Lower leg skin (tissue), 4 donors: ENCODE measurements around the gene MAP10. TPM values are rescaled to one million over a fixed set of nuclear protein-coding genes. Genes with fewer than 3 reads are reported as not detected.
"Not testable (repeated sequence)": the region's sequence is repeated elsewhere in the genome, so short reads cannot be mapped to it uniquely, and the experiment has no call there.

Experiments
- DNase-seq, 2 donors: peaks; one replicate each; pipeline ENCODE4 v3.0.0-alpha.2; 2019; ENCODE audit warnings: low spot score in 2 of 2
- H3K4me3 ChIP-seq: fragments of 200-600 bp; sonication (generic); 2 replicates; pipeline ENCODE4 v1.5.1; 2017; ENCODE audit warnings: mild to moderate bottlenecking, low read depth; ENCODE audit not compliant: poor library complexity, severe bottlenecking
- POLR2A ChIP-seq, 2 donors: fragments of 450-650 bp; IDR thresholded peaks; one replicate each; pipeline ENCODE4 v1.6.1; 2016 to 2017; ENCODE audit warnings: antibody characterized with exemption in 2 of 2, mild to moderate bottlenecking in 1 of 2, moderate library complexity in 1 of 2
- whole genome bisulfite sequencing, 2 donors: methylation state at CpG; one replicate each; pipeline ENCODE4 v1.1.5; 2018; 5-methylcytosine and 5-hydroxymethylcytosine counted together
- intact Hi-C: fragments of 100-400 bp; cut with DNase I; formaldehyde crosslinking; loops from one replicate; pipeline ENCODE4 v1.15.0; 2023; ENCODE audit warnings: low total_unique reads
- total RNA-seq, 4 donors: library from RNA; depleted of rRNA; stranded (reverse); fragments of >200 nt; gene quantifications; one replicate each; pipeline ENCODE4 v1.1.0, GENCODE V29; 2016
- TF ChIP-seq, protein P1 (sequence below), 3 donors: fragments of 450-650 bp; IDR thresholded peaks; one replicate each; pipeline ENCODE4 v1.5.1; 2016; ENCODE audit warnings: antibody characterized with exemption in 3 of 3, mild to moderate bottlenecking in 3 of 3, moderate library complexity in 2 of 3

The MAP10 gene
- total RNA-seq, 4 donors from 2014 or later, result 0.04 to 1.6 (median 0.91) TPM

DNA sequence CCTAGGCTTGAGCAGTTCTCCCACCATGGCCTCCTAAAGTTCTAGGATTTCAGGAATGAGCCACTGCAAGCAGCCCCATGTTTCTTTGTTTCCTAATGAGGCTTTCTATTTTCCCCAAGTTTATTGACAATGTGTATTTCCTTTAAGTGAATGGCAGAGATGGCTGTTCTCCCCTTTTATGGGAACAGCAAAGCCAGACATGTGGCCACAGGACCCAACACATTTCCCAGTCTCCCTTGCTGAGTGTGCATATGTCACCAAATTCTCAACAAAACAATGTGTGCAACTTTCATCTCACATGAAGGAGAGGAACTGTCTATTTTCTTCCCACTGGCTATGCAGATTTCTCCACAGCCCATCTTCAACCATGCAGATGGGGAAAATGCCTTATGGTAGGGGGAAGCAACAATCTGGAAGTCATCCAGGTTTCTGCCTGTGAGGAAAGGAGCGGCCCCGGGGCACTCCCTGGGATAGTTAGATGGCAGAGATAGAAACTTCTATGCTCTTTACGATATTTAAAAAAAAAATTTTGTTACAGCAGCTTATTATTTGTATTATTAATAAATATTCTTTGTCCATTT is 28.6 kb upstream of the MAP10 start:
- H3K4me3 ChIP-seq, result no peak overlapping the region
- no peak for DNase-seq
- TF ChIP-seq, protein P1, sequence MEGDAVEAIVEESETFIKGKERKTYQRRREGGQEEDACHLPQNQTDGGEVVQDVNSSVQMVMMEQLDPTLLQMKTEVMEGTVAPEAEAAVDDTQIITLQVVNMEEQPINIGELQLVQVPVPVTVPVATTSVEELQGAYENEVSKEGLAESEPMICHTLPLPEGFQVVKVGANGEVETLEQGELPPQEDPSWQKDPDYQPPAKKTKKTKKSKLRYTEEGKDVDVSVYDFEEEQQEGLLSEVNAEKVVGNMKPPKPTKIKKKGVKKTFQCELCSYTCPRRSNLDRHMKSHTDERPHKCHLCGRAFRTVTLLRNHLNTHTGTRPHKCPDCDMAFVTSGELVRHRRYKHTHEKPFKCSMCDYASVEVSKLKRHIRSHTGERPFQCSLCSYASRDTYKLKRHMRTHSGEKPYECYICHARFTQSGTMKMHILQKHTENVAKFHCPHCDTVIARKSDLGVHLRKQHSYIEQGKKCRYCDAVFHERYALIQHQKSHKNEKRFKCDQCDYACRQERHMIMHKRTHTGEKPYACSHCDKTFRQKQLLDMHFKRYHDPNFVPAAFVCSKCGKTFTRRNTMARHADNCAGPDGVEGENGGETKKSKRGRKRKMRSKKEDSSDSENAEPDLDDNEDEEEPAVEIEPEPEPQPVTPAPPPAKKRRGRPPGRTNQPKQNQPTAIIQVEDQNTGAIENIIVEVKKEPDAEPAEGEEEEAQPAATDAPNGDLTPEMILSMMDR (IDR thresholded peaks at IDR 0.05), result no peak
- no peak for TF ChIP-seq POLR2A (IDR thresholded peaks at IDR 0.05)
- WGBS, 2 donors, result 33 to 50% methylated on average over 3 of the region's 3 CpGs
- intact Hi-C loops, result no loop called here

DNA sequence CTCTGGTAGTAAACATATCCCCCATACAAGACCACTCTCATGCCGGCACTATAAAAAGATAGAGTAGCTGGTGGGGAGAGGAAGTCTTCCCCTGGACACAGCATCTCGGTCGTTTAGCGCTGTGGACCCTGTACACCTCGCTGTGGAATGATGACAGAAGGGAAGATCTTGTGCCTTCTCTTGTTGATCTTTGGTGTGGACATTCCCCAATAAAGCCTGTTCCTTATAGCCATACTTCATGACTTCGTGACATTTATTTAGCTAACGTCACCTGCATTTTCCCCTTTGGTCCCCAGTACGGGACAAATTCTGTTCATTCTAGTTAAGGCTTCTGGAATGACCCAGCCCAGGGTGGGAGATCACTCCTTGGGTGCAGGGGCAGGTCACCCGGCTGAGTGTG is 24.9 kb upstream of the MAP10 start:
- no peak for DNase-seq
- 95 to 97% methylated on average over 9 of the region's 9 CpGs for WGBS, 2 donors
- TF ChIP-seq, protein P1 (IDR thresholded peaks at IDR 0.05), result no peak
- no peak for TF ChIP-seq POLR2A (IDR thresholded peaks at IDR 0.05)
- no peak overlapping the region for H3K4me3 ChIP-seq
- intact Hi-C loops, result no loop called here

DNA sequence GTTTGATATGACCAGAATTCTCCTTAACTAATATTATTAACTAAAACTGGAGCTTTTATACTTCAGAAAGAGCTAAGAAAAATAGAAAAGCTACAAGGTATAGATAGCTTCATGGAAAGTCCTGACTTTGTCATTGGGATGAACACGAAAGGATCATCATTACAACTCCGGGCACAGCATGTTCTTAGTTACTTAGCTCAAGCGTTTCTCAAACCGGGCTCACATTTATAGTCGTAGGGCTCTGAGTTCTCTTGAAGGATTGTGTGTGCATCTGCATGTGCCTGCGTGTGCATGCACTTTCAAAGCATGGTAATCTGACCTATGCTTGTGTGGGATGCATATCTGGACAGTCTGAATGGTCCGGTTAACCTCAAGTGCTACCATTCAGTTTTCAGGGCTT is 20.4 kb upstream of the MAP10 start:
- H3K4me3 ChIP-seq, result no peak overlapping the region
- no peak for DNase-seq
- TF ChIP-seq, protein P1 (IDR thresholded peaks at IDR 0.05), result no peak
- no peak for TF ChIP-seq POLR2A (IDR thresholded peaks at IDR 0.05)
- 92% methylated on average over 7 of the region's 7 CpGs for WGBS, 2 donors
- intact Hi-C loops, result loop anchor here (5.0 kb wide), 1 partner anchor 592 kb away; no protein-coding TSS in a partner anchor

DNA sequence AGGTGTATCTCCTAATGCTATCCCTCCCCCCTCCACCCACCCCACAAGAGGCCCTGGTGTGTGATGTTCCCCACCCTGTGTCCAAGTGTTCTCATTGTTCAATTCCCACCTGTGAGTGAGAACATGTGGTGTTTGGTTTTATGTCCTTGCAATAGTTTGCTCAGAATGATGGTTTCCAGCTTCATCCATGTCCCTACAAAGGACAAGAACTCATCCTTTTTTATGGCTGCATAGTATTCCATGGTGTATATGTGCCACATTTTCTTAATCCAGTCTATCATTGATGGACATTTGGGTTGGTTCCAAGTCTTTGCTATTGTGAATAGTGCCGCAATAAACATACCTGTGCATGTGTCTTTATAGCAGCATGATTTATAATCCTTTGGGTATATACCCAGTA is 19.6 kb upstream of the MAP10 start:
- not testable (repeated sequence) for DNase-seq, H3K4me3 ChIP-seq
- intact Hi-C loops, result loop anchor here (5.0 kb wide), 1 partner anchor 593 kb away; no protein-coding TSS in a partner anchor
- WGBS, 2 donors, result 100% methylated on average over 1 of the region's 1 CpG

DNA sequence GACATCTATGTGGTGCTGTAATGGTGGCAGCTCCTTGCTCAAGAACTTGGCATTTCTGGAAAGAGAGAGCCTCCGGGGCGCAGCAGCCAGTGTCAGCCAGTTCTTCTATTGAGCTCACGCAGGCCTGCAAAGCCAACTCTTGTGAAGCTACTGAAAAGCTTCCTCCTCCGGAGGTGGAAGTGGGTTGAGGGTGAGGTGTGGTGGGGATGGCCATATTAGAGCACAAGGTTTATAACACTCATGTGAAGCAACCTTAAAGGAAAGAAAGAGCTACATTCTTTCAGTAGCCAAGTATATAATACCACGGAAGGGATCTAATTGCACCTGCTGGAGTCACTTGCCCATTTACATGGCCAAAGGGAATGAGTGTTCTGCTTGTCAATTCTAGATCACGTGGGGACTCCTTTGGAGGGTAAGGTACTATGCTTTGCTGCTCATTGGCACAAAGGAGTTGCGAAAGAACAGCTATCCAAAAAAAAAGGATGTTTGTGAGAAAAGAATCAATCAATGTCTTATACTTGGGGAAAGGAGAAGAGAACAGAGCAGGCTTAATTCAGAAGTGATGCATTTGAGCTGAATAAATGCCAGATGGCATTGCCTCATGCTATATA is 18.3 kb upstream of the MAP10 start:
- H3K4me3 ChIP-seq, result no peak overlapping the region
- DNase-seq, result no peak
- intact Hi-C loops, result loop anchor here (5.0 kb wide), 1 partner anchor 595 kb away; no protein-coding TSS in a partner anchor
- TF ChIP-seq POLR2A (IDR thresholded peaks at IDR 0.05), result no peak
- TF ChIP-seq, protein P1 (IDR thresholded peaks at IDR 0.05), result no peak
- WGBS, 2 donors, result 83 to 87% methylated on average over 7 of the region's 7 CpGs

DNA sequence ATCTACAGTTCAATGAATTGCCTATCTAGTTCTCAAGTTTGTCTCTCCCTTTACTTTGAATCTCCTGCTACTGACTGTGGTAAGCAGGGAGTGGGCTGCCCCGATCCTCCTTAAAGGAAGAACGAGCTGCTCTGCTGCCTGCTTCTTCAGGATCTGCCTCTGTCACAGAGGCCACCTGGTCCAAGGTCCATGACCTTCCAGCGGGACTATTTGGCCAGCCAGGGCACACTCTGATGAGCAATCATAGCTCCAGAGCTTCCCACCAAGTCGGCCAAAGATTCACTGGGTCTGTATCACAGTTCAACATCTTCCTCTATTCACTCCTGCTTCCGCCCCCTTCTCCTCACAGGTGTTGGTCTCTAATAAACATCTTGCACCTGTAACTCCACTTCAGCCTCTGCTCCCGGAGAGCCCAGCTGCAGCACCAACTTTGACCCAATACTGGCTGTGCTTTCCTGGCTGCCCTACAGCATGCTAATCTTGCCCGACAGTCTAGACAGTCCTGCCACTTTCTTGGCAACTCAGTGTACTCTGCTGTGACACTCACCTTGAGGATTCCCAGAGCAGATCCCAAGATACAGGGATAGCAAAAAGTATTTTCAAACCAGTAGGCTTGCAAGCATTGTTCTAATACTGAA is 16.9 kb upstream of the MAP10 start:
- intact Hi-C loops, result loop anchor here (5.0 kb wide), 1 partner anchor 596 kb away; no protein-coding TSS in a partner anchor
- 86 to 92% methylated on average over 7 of the region's 7 CpGs for WGBS, 2 donors
- no peak for TF ChIP-seq POLR2A (IDR thresholded peaks at IDR 0.05)
- TF ChIP-seq, protein P1 (IDR thresholded peaks at IDR 0.05), result no peak
- H3K4me3 ChIP-seq, result no peak overlapping the region
- DNase-seq, result no peak
